ENCODE results near the gene AKT1.
"Not testable (repeated sequence)": the region's sequence is repeated elsewhere in the genome, so short reads cannot be mapped to it uniquely, and the experiment has no call there.

The AKT1 gene

GRCh38 chr14:104753528-104754212, 41.9 kb downstream of the AKT1 start:
- no peak for DNase-seq

GRCh38 chr14:104752735-104753527, 42.6 kb downstream of the AKT1 start, which contains the start of gene SIVA1:
SIVA1 (plus strand) TSS chr14:104753147; CDS start chr14:104753202, 55 bp downstream.
- DNase-seq: peak; percentile 87 to 100 (median 99)

- DNase-seq: no peak
Observed at GRCh38 chr14:104752423-104752734, 43.2 kb downstream of the AKT1 start.

GRCh38 chr14:104751539-104752422, 43.8 kb downstream of the AKT1 start:
- DNase-seq: no peak

GRCh38 chr14:104750753-104751057, 44.8 kb downstream of the AKT1 start:
- DNase-seq: not testable (repeated sequence)

- DNase-seq: no peak
Observed at GRCh38 chr14:104750056-104750752, 45.3 kb downstream of the AKT1 start.

GRCh38 chr14:104749111-104749649, 46.4 kb downstream of the AKT1 start:
- peak in 6 of 14 donors; percentile 19 to 68 (median 30) for DNase-seq

- DNase-seq: no peak
Observed at GRCh38 chr14:104747876-104748275, 47.7 kb downstream of the AKT1 start.

GRCh38 chr14:104746934-104747481, 48.5 kb downstream of the AKT1 start:
- no peak for DNase-seq

- DNase-seq: no peak
Observed at GRCh38 chr14:104746071-104746545, 49.4 kb downstream of the AKT1 start.

- no peak for DNase-seq
Observed at GRCh38 chr14:104745431-104745830, 50.1 kb downstream of the AKT1 start.

- DNase-seq: no peak
Observed at GRCh38 chr14:104744484-104744883, 51.1 kb downstream of the AKT1 start.

- no peak for DNase-seq
Observed at GRCh38 chr14:104743461-104744380, 51.8 kb downstream of the AKT1 start.

- no peak for DNase-seq
Observed at GRCh38 chr14:104742586-104743455, 52.7 kb downstream of the AKT1 start.

GRCh38 chr14:104741803-104742251, 53.7 kb downstream of the AKT1 start:
- no peak for DNase-seq

- no peak for DNase-seq
Observed at GRCh38 chr14:104741108-104741802, 54.3 kb downstream of the AKT1 start.

- DNase-seq: no peak
Observed at GRCh38 chr14:104739546-104740516, 55.7 kb downstream of the AKT1 start.

- no peak for DNase-seq
Observed at GRCh38 chr14:104739026-104739425, 56.5 kb downstream of the AKT1 start.

Data from C1 segment of cervical spinal cord (tissue), 14 donors.